DMS53 treated with DMSO at 0.1 percent for 48 hours (cell line): ENCODE results near the gene FMNL2.

ENCODE experiments used
- DNase-seq: peaks from one replicate; lab custom pipeline; 2025; ENCODE audit not compliant: unreplicated experiment; lab: John Stamatoyannopoulos, UW

The FMNL2 gene

DNA sequence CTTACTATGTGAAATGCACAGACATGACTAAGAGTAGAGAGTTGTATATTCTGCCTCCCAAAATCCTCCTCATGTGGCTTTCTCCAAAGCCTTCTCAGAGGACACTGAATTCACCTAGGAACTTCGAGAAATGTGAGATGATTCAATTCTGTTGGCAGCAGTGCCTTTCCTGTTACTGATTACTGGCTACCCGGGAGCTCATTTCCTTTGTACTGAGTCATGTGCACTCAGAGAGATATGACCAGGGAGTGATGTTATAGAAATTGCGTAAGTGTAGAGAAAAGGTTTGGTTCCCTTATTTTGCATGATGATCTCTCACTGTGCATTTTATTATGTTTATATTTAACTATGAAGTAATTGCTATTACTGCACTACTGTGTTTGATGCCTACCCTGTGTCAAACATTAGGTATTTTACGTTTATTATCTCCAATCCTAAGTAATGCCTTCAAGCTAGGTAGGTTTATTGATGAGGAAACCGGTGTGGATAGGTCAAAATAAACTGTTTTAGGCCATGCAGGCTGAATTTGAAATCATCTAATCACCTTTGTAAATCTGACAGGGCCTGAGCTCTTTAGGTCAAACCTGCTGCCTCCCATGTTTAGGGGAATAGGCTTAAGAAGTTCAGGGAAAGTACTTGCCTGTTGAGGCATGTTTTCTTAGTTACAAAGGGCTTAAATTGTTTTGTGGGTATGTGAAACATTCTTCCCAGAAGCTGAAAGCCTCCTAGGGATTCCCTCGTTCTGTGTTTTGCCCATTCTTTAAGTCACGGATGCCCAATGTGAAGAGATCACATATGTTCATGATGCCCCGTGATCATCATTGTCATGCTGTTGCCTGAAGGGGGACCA, 86.8 kb downstream of the FMNL2 start:
- DNase-seq = no peak

DNA sequence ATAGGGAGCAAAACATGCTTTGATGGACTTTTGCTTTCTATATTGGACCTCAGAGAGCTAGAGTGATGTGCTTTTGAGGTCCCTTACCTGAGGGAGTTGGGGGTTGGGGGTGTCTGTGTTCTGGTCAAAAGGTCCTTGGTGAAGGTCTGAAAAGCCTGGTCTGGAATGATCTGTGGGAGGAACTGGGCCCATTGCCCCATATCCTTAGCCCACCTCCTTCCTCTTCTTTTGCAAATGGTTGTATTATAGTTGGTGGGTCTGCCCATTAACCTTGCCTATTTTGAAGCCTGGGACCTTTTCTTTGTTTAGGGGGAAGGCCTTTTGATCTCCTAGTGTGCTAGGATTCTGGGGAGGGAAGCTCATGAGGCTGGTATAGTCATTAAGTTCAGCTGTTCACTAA, 88.7 kb downstream of the FMNL2 start:
- DNase-seq = no peak

DNA sequence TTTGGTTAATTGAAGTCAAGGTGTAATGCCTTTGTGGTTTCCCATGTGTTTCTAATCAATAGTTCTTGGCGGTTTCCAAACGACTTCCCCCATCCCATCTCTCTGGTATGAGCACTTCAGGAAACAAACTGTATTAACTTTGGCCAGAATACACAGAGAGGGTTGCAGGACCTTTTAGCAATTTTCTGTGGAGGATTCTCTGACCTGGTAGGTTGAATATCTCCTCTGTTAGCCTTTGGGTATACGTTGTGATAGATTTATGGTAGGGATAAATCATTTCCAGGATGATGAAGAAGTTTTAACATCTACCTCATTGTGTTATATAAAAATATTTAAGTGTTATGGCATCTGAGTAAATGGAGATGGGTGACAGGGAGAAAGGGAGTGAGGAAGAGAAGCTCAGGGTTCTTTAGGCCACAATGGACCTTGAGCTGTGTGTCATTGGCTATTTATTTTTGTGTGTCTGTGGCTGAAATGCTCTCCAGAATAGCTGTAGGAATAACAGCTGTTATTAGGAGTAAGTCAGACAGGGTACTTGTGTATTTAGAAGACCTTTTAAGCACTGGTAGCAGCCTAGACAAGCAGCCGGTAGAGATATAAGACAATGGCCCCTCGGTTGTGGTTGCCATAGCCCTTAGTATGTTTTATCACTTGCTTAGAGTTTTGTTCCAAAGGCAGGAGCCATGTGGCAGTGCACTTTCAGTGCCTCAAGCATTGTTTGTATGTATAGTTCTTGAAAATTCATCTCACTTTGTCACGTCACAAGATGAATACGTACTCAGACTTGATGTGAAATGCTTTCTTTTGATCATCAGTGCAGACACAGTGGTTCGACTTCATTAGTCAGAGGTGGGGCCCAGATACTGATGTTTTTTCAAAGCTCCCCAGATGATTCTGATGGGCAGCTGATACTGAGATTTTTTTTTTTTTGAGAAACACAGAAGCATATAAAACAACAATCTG, 91.1 kb downstream of the FMNL2 start:
- DNase-seq = no peak

DNA sequence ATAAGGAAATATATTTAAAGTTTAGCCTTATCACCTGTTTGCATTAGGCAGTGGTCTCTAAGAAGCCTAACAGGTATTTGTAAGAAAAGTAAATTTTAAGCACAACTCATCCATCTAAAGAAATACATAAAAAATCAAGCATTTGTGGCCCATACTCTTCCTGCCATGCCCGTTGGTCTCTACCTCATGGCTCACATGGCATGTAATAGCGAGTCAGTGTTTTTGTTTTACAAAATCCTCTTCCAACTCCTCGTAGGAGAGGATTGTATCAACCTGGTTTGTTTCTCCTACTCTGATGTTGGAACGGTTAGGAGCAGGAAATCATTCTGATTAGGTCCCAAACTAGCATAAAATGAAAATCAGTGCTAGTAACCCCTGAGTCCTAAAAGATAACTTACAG, 91.8 kb downstream of the FMNL2 start:
- no peak for DNase-seq

DNA sequence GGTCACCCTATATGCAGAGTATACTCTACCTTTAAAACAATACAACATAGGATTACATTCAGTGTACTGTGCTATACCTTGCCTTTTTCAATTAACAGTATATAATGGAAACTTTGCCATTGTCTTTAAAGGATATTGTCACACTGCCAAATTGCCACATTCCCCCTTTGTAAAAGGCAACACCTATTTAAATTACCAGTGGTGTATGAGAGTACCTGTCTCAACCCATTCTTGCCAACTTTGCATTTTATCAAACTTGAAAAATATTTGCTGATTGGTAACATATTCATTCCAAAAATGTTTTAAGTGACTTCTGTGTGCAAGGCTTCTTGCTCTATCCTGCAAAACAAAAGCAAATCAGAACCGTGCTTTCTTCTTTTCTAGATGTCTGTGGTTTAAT, 92.9 kb downstream of the FMNL2 start:
- DNase-seq = no peak

DNA sequence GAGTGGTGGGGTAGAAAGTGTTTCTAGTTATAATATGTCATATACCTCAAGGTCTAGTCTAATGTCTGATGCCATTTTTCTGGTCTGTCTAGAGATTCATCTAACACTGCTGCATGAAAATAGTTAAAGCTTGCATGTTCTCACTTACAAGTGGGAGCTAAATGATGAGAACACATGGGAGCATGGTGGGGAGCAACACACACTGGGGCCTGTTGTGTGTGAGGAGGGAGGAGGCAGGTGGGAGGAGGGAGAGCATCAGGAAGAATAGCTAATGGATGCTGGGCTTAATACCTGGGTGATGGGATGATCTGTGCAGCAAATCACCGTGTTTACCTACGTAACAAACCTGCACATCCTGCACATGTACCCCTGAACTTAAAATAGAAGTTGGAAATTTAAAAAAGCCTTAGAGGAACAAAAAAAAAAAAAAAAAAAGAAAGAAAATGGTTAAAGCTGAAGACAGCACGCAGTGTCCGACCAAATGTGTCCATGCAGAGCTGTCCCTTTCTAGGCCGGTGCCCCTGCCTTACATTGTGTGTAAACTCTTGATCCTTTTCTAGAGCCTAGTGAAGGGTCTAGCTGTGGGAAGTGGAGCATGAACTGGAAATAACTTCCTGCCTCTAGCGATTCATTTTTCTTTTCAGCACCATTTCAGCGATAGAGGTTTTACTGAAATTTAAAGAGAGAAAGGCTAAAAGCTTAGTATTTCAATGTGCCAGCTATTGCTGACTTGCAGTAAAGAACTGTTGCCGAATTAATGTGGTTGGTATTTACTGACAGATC, 94.0 kb downstream of the FMNL2 start:
- no peak for DNase-seq

DNA sequence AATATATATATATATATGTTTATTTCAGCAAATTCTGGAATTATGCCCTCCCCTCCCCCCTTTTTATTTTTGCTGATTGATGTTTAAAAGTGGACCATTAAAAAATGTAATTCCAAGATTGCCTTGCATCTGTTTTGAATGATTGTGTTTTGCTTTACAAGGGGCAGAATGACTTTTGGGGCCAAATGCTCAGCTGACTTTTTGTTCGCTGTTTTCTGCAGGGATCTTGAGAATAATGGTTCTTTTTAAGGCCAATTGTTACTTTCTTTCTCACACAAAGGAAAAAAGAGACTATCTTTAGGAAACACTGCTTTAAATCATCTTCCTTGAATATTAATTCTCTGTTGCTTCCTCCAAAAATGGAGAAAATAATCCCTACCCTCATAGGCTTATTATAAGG, 95.9 kb downstream of the FMNL2 start:
- no peak for DNase-seq

DNA sequence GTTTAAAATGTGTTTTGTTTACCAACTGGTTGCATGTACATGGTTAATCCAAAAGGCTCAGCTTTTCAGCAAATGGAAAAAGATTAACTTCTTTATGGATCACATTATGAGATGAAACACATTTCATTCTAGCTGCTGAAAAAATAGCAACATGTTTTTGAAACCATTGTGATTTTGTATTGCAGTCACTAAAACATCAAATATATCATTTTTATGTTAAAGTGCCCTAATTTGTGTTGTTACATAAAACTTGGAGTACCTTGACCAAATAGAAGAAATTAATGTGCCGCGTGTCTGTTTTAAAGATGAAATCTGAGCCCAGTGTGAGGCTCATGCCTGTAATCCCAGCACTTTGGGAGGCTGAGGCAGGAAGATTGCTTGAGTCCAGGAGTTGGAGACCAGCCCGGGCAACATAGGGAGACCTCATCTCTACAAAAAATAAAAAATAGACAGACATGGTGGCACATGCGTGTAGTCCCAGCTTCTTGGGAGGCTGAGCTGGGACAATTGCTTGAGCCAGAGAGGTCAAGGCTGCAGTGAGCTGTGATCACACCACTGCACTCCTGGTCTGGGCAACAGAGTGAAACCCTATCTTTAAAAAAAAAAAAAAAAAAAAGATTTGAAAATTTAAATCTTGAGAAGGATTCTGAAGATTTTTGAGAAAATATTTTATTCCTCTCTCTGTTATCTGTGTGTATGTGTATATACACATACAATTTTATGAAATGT, 96.6 kb downstream of the FMNL2 start:
- no peak for DNase-seq

DNA sequence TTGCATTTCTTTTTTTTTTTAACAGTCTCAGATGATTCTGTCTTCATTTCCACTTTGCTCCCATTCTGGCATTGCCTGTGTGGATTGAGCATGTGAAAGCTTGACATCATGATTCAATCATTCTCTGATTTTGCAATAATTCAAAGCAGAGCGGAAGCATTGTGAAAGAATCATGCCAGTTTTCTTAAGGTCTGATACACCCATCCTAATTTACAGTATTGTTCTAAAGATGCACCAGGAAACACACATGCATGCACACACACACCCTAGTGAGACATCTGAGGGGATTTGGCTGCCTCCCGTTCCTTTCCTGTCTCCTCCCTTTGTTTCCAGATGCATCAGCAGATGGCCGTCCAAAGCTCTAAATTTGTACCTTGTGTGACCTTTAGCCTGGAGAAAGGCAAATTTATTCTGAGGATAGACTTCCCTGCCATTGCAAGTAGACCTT, 97.3 kb downstream of the FMNL2 start:
- no peak for DNase-seq

DNA sequence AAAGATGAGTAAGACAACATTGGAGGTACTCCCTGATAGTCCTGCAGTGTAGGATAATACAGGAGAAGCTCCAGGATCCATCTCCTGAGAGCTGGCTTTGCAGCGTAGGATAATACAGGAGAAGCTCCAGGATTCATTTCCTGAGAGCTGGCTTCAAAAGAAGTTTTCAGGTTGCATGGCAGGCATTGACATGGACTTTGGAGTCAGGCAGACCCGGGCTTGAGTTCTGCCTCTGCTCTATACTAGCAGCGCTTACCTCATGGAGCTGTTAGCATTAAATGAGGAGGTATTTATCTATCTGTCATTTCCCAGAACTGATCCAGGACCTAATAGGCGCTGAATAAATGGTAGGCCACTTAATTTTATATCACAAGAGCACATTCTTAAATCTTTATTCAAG, 97.8 kb downstream of the FMNL2 start:
- DNase-seq = no peak

DNA sequence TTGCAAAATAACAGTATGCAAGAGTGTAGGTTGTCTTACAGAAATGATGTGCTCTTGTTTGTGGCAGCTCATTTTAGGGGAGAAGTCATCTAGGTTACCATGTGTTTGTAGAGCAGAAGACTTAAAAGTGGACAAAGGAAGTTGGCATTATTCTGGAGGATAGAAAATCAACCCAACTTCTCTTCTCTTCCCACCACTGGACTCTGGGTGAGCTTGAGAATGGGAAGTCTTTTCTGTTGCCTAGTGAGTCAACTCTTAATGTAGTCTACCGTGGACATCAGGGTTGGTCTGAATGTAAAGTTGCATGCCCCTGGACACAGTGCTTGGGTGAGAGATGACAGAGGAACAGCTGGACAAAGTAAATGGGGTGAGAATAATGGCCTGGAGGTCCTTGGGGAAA, 98.3 kb downstream of the FMNL2 start:
- no peak for DNase-seq

DNA sequence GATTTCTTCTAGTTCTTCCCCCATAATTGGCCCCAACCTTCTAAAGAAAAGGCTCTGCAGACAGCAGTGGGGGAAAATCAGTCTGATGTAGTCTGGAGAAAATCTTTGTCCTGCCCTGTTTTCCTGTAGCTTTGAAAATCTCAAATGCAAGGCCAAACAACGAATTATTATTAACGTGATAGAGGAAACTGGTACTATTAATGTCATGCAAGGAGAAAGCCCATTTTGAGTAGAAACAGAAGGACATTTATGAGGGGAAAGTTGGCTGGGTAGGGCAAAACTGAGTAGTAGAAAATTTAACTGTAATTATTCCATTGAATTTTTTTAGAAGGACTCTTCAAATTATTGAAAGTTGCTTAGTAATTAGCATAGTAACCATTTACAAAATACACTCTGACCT, 98.8 kb downstream of the FMNL2 start:
- no peak for DNase-seq

DNA sequence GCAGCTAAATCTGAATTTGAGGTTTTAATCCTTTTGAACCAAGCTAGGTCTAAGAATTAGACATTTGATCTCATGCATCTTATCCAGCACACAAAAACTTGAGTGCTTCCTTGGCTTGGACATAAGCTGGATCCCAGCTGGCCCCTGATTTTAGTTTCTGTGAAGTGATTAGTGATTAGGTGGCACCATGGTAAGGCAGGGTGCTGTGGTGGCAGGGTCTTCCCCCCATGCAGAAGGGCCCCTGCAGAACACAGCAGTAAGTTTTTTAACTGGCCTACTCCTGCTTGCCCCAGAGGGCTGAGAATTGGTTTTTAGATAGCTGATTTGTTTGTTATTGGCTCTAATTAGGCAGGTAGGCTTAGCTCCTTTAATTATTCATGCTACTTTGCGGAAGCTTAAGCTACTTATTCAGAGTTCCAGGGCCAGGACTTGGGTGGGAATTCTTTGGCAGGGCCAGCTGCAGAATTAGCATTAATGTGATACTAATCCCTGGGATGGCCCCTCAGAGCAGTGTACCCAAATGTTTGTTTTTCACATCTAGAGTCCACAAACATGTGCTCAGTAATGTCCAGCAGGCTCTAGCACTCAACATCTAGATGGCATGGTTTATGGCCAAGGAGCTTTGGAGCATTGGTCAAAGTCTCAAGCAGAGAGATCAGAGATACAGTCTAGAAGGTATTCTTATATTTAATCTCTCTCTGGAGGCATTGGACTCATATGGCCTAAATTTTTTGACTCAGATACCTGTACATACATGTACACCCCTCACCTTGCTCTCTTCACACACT, 99.6 kb downstream of the FMNL2 start:
- DNase-seq = no peak

DNA sequence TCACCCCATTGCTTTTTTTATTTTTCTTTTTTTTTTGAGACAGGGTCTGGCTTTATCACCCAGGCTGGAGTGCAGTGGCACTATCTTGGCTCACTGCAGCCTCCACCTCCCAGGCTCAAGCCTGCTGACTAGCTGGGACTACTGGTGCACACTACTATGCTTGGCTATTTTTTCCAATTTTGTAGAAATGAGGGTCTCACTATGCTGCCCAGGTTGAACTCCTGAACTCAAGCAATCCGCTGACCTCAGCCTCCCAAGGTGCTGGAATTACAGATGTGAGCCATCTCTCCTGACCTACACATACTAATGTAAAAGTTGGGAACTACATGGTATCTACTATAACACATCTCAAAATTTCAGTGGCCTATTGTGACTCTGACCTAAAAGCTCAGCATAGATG, 101.2 kb downstream of the FMNL2 start:
- DNase-seq = no peak

DNA sequence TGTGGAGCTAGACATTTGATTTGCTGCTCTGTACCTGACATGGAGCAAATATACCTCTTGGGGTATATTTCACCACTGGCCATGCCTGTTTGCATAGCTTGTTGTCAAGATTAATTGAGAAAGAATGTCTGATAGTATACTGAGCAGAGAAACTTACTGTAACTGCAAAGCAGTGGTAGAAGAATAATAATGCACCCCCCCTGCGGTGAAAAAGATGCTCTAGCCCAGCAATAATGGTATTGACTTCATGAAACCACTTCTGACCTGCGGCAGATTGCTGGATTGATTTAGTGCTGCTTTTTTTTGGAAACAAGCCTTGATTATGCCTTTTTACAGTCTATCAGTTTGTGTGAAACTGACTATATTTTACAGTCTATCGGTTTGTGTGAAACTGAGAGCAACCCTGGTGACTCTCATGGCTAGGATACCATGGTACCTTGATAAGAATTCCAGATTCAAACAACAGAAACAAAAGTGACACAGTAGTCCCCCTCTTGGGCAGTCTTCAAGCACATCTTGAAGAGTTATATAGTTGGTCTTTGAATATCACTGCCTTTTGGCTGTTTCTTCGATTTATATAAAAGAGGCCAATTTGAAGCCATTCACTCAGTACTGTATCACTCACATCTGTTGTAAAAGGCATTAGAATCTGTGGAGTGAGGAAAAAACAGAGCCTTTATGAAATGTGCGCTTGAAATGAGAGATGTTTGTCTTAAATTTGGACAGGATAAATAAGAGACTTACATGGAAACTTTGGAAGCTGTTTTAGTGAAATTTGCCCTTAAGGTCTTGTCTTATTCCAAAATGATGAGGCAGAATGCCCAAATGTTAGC, 102.5 kb downstream of the FMNL2 start:
- DNase-seq = no peak

DNA sequence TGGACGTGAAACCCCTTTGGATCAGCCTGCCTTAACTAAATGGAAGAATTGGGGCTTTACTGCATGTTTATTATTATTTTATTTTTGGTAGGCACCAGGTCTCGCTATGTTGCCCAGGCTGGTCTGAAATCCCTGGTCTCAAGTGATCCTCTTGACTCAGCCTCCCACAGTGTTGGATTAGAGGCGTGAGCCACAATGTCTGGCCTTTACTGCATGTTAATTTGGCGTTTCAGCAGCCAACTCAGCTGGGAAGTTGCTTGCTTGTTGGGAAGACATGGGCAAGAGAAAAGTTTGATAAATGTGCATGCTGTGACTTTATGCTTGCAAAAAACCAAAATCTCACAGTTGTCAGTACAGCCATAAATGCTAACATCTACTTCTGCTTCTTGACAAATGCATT, 105.1 kb downstream of the FMNL2 start:
- DNase-seq = no peak

DNA sequence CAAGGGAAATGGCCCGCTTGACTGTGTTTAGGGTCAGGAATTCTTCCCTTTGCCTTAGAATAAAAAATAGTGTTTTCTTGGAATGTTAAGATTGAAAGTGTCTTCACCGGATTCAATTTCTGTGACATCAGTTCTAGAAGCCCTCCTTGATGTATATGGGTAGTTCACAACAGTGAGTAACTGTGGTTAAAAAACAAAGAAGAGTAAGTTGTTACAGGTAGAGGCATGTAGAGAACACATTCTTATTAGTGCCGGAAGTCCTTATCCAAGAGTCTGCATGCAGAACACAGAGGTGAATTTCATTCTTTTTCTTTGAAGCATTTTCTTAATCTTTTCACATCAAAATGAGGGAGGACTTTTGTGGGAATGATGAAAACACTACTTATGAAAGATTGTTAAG, 105.5 kb downstream of the FMNL2 start:
- no peak for DNase-seq

DNA sequence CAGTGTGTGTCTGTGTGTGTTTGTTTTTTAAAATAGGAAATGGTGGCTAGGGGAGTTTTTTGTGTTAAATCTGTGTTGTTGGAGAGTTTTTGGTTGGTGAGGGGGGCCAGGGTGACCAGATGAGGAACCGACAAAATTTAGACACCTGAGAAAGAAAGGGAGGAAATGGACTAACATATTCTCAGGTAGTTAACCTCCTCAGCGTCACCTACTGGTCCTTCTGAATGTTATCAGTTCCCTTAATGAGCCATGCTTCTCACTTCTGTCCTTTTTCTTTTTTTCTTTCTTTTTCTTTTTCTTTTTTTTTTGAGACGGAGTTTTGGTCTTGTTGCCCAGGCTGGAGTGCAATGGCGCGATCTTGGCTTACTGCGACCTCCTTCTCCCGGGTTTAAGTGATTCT, 107.0 kb downstream of the FMNL2 start:
- DNase-seq = no peak

DNA sequence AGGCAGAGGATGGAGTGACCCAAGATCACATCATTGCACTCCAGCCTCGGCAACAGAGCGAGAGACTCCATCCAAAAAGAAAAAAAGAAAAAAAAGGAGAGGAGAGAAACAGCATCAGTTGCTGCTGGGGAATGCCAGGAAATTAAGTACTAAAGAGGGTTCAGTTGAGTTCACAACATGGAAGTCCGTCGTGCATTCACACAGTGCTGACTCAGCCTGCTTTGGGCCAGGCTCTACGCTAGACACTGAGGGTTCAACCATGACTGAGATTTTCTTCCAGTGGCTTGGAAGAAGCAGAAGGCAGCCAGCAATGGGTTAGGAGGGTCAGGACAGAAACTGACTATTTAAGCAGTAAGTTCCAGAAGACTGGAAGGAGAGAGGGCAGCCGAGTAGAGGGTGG, 108.8 kb downstream of the FMNL2 start:
- DNase-seq = no peak
